Endothelial cell (in vitro differentiated cells): Measurements from ENCODE around the gene PRRC2B. TPM values are rescaled to one million over a fixed set of nuclear protein-coding genes. Genes with fewer than 3 reads are reported as not detected.

Experiments
- DNase-seq: peaks from one replicate; pipeline ENCODE4 v3.0.0; 2021; ENCODE audit warnings: low spot score
- H3K27ac Mint-ChIP-seq: one replicate; pipeline ENCODE4 v1.8.0; 2021; ENCODE audit warnings: mixed read lengths, inconsistent platforms; ENCODE audit not compliant: unreplicated experiment
- H3K27me3 Mint-ChIP-seq: one replicate; pipeline ENCODE4 v1.8.0; 2021; ENCODE audit warnings: mild to moderate bottlenecking, moderate library complexity, mixed read lengths, inconsistent platforms; ENCODE audit not compliant: unreplicated experiment
- H3K36me3 Mint-ChIP-seq: one replicate; pipeline ENCODE4 v1.8.0; 2021; ENCODE audit warnings: mild to moderate bottlenecking, low read depth, mixed read lengths, inconsistent platforms; ENCODE audit not compliant: unreplicated experiment
- H3K4me1 Mint-ChIP-seq: one replicate; pipeline ENCODE4 v1.8.0; 2021; ENCODE audit warnings: mild to moderate bottlenecking, mixed read lengths, inconsistent platforms; ENCODE audit not compliant: unreplicated experiment
- H3K4me3 Mint-ChIP-seq: one replicate; pipeline ENCODE4 v1.8.0; 2021; ENCODE audit warnings: mild to moderate bottlenecking, mixed read lengths, inconsistent platforms; ENCODE audit not compliant: unreplicated experiment
- H3K9me3 Mint-ChIP-seq: one replicate; pipeline ENCODE4 v1.8.0; 2021; ENCODE audit warnings: mixed read lengths, inconsistent platforms; ENCODE audit not compliant: unreplicated experiment
- CTCF ChIP-seq: fragments of 200-600 bp; sonication (generic); IDR thresholded peaks from one replicate; pipeline ENCODE4 v1.5.0; 2021; ENCODE audit warnings: antibody characterized with exemption; ENCODE audit not compliant: unreplicated experiment
- total RNA-seq: library from RNA; stranded (reverse); fragmentation: NEBNext Ultra II Directional; extraction: Animal tissue kit (Norgen Biotek cat#: 25700); gene quantifications from one replicate; pipeline ENCODE4 v1.2.1, GENCODE V29; 2021; ENCODE audit not compliant: unreplicated experiment

PRRC2B gene
- total RNA-seq, 1 donor from 2014 or later, result 350 TPM

- no peak for DNase-seq
- H3K4me1 Mint-ChIP-seq, result peaks cover 59% of the 10 kb centered on the region
- H3K4me3 Mint-ChIP-seq, result no peak overlapping the region
- H3K9me3 Mint-ChIP-seq, result no peaks in the 10 kb centered on the region
- H3K27ac Mint-ChIP-seq, result peak overlapping the region; percentile 98
- peaks cover 11% of the 10 kb centered on the region for H3K36me3 Mint-ChIP-seq
- TF ChIP-seq CTCF, result no peak
- peaks cover 10% of the 10 kb centered on the region for H3K27me3 Mint-ChIP-seq
These were observed 23.6 kb downstream of the PRRC2B start for GRCh38 chr9:131417264-131418142.

- peak; percentile 40 for DNase-seq
- peak overlapping the region; percentile 74 for H3K4me3 Mint-ChIP-seq
- TF ChIP-seq CTCF, result no peak
- peaks cover 11% of the 10 kb centered on the region for H3K36me3 Mint-ChIP-seq
- peaks cover 68% of the 10 kb centered on the region for H3K4me1 Mint-ChIP-seq
- peaks cover 14% of the 10 kb centered on the region for H3K27me3 Mint-ChIP-seq
- H3K27ac Mint-ChIP-seq, result peak overlapping the region; percentile 98
- H3K9me3 Mint-ChIP-seq, result no peaks in the 10 kb centered on the region
These were observed 24.5 kb downstream of the PRRC2B start for GRCh38 chr9:131418143-131419025.

- DNase-seq, result no peak
- Mint-ChIP-seq H3K27me3 (peaks cover 14% of the 10 kb centered on the region), H3K36me3 (peaks cover 8% of the 10 kb centered on the region), H3K9me3 (no peaks in the 10 kb centered on the region), H3K4me3 (peak overlapping the region; percentile 70), H3K27ac (peak overlapping the region; percentile 98), H3K4me1 (peaks cover 71% of the 10 kb centered on the region)
- TF ChIP-seq CTCF, result no peak
These were observed 25.2 kb downstream of the PRRC2B start for GRCh38 chr9:131419026-131419614.

GRCh38 chr9:131419716-131420115 lies 25.8 kb downstream of the PRRC2B start:
- no peak for TF ChIP-seq CTCF
- peaks cover 14% of the 10 kb centered on the region for H3K27me3 Mint-ChIP-seq
- peaks cover 2% of the 10 kb centered on the region for H3K36me3 Mint-ChIP-seq
- H3K4me3 Mint-ChIP-seq, result no peak overlapping the region
- peak overlapping the region; percentile 98 for H3K27ac Mint-ChIP-seq
- H3K4me1 Mint-ChIP-seq, result peaks cover 71% of the 10 kb centered on the region
- H3K9me3 Mint-ChIP-seq, result no peaks in the 10 kb centered on the region
- no peak for DNase-seq
